HG03565 (cell line): ENCODE measurements around the gene PUS1.
"Not testable (repeated sequence)": the region's sequence is repeated elsewhere in the genome, so short reads cannot be mapped to it uniquely, and the experiment has no call there.

Source experiments
- ATAC-seq: cut with Tn5 transposase; IDR thresholded peaks from one replicate; pipeline ENCODE4 v1.9.1; 2021; ENCODE audit warnings: mild to moderate bottlenecking, moderate library complexity; ENCODE audit not compliant: unreplicated experiment

PUS1 gene

DNA sequence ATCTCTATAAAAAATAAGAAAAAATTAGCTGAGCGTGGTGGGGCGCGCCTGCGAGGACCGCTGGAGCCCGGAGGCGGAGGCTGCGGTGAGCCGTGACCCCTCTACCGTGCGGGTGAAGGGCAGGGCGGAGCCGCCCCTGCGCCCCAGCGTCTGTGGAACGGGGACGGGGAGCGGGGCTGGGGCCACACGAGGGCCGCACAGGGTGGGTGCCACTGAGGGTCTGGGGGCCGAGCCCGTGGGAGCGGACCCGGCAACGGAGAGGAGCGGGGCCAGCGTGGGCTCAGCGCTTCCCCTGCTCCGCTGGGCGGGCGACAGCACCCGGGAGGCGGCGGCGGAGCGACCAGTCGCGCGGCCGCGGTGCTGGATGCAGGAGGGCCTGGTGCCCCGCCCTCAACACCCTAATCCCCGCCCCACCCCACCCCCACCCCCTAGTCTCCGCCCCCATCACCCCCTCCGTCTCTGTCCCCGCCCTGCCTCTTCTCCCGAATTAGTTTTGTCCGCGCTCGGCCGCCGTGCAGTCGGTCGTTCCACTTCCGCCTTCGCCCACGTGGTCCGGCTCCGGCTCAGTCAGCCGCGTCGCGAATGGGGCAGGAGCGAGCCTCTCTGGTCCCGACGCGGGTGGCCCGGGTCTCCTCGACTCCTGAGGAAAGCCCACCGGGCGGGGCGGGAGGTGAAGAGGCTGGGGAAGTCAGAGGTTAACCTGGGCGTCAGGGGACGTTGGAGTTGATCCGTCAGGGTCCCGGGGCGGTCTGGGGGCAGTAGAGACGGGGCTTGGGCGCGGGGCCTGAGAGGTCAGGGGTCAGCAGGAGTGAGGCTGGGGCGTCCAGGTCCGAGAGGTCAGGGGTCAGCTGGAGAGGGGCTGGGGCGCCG, at the start of gene PUS1:
TSS of gene PUS1 (plus strand) at position 566 of the 870 bp plus-strand sequence. CDS start 447 bp downstream, outside the sequence.
- ATAC-seq = peak; percentile 55

DNA sequence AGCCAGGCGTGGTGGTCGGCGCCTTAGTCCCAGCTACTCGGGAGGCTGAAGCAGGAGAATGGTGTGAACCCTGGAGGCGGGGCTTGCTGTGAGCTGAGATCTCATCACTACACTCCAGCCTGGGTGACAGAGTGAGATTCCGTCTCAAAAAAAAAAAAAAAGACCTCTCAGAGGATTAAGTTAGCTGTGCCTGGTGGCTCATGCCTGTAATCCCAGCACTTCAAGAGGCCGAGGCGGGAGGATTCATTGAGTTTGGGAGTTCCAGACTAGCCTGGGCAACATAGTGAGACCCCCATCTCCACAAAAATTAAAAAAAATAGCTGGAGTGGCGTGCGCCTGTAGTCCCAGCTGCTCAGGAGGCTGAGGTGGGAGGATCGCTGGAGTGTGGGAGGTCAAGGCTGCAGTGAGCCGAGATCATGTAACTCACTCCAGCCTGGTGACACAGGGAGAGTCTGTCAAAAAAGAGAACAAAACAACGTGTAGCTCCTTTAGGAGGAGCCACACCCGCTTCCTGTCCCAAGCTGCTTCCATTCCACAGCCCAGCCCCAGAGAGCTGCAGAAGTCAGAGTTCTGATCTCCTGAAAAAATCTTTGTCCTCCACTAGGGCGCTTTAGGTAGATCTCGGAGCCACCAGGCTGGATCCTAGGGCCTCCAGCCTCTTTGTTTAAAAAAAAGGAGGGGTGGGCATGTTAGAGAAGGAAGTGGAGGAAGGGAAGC, 46.1 kb upstream of the PUS1 start:
- no peak for ATAC-seq

DNA sequence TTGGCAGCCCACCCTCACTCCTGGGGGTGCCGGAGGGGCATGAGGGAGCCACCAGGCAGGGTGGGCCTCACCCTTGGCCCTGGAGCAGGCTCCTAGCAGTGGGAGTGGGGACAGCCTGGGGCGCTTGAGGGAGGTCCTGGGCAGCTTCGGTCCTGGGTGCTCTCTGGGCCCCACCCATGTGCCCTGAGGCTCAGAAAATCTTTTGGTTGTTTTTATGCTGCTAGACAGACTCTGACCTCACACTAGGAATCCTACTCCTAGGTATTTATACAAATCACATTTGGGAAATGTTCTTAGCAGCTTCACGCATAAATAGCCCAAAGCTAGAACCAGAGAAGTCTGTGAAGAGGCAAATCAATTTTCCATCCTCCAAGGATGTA, 45.6 kb upstream of the PUS1 start:
- ATAC-seq = no peak

DNA sequence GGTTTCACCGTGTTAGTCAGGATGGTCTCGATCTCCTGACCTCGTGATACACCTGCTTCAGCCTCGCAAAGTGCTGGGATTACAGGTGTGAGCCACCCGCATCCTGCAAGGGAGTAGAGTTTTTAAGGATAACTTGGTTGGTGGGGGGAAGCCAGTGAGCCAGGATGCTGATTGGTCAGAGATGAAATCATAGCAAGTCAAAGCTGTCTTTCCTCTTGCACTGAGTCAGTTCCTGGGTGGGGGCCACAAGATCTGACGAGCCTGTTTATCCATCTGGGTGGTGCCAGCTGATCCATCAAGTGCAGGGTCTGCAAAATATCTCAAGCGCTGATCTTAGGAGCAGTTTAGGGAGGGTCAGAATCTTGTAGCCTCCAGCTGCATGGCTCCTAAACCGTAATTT, 44.0 kb upstream of the PUS1 start:
- ATAC-seq = not testable (repeated sequence)

DNA sequence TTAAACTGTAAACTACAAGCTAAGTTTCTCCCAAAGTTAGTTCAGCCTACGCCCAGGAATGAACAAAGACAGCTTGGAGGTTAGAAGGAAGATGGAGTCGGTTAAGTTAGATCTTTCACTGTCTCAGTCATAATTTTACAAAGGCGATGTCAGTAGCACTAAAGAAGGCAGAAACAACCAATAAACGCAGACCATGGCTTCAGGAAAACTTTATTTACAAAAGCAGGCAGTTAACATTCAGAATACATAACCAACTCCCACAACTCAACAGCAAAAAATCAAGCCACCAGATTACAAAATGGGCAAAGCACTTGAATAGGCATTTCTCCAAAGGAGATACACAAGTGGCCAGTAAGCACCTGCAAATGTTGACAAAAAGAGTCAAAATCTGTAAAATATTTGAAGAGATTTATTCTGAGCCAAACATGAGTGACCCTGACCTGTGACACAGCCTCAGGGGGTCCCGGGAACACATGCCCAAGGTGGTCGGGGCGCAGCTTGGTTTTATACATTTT, 43.5 kb upstream of the PUS1 start:
- no peak for ATAC-seq

DNA sequence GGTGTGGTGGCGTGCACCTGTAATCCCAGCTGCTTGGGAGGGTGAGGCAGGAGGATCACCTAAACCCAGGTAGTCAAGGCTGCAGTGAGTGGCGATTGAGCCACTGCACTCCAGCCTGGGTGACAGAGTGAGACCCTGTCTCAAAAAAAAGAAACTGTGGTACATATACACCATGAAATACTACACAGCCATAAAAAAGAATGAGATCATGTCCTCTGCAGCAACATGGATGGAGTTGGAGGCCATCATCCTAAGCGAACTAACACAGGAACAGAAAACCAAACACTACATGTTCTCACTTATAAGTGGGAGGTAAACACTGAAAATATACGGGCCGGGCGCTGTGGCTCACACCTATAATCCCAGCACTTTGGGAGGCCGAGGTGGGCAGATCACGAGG, 37.4 kb upstream of the PUS1 start:
- not testable (repeated sequence) for ATAC-seq

DNA sequence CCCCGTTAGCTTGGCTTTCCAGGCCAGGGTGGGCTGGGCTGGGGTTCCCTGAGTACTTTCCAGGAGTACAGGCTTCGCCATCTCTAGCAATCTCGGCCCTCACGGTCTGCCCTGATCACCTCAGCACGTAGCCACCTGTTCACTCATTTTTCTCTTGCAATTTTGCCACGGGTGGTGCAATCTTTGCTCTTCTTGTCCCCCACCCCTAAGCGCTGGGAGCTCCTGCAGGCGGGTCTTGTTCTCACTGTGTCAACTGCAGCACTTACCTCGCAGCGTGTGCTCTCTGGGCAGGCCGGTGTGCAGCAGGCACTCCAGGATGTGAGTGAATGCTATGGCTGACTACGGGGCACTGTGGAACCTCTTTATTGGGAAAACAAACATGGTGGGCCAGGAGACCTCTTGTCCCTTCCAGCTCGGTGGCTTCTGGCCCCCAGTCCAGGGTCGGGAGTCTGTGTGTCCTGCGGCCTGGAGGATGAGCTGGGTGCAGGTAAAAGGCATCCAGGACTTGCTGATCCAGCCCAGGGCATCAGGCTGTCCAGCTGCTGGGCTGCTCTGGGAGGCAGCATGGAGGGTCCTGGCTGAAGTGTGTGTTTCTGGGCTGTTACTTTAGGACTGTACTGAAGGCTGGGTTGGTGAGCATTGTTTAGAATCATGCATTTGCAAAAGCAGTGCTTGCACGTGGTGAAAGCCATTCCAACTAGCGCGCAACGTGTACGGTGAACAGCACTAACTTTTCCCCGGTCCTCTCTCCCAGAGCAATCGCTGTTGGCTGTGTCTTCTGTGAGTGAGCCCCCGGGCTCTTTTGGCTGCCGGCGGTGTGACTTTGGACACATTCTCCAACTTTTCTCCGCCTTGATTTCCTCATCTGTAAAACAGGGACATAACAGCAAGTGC, 36.1 kb upstream of the PUS1 start:
- ATAC-seq = no peak

DNA sequence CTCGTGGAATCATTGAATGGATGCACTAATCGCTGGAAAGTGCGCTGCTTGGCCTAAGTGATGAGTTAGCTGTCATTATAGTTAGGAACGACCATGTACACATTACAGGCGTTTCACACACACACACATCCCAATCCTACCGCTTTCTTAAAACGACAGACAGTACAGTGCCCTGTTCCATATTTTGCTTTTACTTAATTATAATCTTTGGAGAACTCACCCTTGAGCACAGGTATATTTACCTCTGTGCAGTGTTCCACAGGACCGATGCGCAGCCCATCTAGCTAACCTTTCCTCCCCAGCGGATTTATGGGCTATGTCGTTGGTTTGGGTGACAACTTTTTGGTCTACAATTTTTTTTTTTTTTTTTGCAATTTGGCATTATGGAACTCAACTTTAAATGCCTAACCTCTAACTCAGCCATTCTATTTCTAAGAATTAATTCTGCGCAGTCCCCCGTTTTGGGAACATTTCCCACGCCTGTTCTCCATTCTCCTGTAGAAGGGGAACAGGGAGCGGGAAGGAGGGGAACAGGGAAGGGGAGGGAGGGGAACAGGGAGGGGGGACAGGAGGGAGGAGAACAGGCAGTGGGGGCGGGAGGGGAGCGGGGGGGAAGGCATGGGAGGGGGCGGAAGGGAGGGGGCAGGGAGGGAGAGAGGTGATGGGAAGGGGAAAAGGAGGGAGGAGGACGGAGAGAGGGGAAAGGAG, 35.3 kb upstream of the PUS1 start:
- ATAC-seq = no peak

DNA sequence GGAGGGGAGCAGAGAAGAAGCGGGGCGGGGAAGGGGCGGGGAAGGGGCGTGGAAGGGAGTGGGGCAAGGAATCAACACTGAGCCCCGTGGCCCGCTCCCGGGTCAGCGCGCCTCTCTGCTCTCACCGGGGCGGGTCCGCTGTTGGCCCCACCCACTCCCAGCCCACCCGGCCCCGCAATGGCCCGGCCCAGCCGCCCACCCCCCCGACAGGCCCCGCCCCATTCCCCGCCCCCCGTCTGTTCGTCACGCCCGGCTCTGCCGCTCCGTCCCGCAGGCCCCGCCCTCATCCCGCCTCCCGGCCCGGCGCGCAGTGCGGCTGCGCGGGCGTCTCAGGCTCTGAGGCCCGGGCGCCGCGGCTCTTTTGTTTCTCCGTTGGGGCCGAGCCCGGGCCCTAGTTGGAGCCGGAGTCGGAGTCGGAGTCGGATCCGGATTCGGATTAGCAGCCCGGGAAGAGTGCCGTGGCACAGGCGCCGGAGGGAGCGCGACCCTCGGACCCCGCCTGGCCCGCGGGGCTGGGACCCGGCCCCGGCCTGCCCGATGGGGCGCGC, 34.7 kb upstream of the PUS1 start, which contains the start of gene ULK1:
TSS of gene ULK1 (plus strand) at position 310 of the 548 bp plus-strand sequence. CDS start 380 bp downstream, outside the sequence.
- peak; percentile 75 for ATAC-seq

DNA sequence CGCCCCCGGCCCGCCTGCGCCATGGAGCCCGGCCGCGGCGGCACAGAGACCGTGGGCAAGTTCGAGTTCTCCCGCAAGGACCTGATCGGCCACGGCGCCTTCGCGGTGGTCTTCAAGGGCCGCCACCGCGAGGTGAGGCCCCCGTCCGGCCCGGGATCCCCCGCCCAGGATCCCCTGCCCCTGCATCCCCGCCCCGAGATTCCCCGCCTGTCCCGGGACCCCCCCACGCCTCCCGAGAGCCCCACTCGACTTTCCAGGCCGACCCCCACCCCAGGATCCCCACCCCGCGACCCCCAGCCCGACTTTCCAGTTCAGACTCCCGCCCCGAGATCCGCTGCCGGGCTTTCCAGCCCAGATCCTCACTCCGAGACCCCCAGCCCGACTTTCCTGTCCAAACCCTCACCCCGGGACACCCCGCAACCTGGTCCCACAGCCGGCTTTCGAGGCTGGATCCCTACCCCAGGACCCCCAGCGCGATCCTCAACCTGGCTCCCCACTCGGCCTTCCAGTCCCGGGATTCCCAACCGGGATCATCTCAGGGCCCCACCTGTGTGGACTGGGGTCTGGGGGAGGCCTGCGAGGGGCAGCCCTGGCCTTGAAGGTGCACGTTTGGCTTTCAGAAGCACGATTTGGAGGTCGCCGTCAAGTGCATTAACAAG, 34.0 kb upstream of the PUS1 start:
- no peak for ATAC-seq

DNA sequence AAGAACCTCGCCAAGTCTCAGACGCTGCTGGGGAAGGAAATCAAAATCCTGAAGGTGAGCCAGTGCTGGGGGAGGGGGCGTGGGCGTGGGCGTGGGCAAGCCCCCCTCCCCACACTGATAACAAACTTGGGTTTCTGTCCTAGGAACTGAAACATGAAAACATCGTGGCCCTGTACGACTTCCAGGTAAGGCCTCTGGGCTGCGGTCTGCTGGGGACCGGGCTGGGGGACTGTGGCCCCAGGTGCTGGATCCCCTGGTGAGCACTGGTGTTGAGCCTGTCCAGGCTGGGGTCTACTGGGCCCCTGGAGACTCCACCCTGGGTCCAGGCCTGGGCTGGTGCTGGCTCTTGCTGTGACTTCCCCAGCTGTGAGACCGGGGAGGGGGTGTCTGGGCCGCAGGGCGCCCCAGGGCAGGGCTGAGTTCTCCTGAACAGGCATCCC, 33.4 kb upstream of the PUS1 start:
- no peak for ATAC-seq

DNA sequence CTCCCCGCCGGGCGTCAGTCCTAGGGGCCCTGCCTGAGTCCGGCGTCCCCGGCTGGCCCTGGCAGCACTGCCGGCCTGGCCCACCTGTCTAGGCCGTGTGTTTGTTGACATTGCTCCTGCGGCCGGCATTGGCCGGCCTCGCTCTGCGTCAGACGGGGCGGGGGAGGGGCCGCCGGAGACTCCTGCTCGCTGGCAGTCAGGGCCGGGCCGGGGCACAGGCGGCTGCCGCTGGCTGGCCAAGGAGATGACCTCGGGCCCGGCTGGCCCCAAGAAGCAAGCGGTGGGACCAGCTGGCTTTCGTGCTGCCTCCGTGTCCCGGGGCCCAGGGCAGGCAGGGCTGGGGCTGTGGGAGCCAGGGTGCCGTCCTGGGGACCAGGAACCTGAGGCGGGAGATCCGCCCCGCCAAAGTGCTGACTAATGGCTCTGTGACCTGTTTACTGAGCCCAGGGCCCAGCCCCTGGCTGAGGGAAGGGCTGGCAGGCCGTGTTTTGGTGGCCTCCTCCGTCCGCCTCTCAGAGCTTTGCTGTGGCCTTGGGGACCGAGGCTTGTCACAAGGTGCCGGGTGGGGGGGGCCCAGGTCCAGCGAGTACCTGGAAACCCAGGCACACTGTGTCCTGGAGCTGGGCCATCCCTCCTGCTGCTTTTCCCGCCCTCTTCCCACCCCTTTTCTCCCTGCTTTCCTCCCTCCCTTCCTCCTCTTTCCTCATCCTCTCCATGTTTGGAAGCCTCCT, 32.8 kb upstream of the PUS1 start:
- ATAC-seq = peak; percentile 41

DNA sequence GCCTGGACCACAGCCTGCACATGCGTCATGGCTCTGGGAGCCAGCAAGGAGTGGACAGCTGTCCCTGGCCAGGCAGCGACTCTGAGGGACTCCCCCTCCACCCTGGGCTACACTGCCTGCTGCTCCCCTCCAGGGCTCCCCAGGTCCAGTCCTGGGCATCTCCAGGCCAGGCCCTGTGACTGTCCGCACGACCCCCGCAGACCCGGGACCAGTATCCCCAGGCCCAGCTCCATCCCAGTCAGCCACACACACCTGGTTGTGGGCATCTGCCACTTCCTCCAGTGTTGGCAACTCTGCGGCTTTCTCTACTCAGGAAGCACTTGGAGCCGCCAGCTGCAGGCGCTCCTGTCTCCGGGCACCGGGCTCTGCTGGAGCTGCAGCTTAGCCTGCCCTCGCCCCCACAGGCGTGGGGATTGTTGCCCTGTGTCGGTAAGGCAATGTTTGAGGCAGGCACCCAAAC, 32.2 kb upstream of the PUS1 start:
- ATAC-seq = no peak

DNA sequence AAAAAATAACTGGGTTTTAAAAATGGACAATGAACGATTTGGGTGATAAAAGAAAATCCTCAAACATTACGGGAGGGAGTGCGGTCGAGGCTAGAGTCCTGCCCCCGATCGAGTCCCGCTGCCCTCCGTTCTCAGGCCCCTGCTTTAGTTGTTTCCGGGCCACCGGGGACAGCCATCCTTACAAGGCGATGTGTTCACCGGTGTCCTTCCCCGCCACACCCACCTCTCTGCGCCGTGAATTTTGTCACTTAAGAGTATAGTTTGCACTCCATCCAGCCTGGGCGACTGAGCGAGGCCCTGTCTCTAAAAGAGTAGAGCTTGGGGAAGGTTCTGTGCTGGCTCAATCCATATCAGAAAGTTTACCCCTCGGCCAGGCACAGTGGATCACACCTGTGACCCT, 31.8 kb upstream of the PUS1 start:
- no peak for ATAC-seq

DNA sequence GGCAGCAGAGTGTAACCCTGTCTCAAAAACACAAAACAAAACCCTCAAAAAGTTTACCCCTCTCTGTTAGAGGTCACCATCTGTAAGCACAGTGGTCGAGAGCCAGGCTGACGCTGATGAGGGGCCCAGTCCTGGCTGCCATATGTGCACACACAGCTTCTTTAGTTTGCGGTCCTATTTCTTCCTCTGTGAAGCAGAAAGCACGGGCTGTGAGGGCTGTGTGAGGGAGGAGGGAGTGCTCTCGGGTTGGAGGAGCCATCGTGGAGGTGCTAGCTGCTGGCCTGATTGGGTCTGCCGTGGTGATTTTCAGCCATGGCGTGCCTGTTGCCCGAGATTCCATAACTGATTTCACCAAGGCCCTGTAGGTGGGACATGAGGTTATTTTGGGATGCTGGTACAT, 31.2 kb upstream of the PUS1 start:
- ATAC-seq = no peak

DNA sequence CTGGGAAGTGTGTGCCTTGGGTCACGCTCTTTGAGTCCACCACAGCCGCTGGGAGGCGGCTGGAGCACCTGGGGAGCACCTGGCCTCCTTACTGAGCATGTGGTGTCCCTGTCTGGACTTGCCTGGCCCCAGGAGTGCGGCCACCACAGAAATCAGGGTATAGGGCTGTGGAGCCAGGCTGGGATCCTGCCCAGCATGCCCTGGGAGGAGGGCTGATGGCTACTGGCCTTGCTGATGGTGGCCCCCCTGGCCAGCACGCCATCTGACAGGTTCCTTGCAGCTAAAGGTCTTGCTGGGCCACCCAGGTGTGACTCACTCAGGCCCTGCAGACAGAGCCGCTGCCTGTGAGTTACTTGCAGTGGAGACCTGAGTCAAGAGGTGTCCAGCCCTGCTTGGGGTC, 28.7 kb upstream of the PUS1 start:
- no peak for ATAC-seq

DNA sequence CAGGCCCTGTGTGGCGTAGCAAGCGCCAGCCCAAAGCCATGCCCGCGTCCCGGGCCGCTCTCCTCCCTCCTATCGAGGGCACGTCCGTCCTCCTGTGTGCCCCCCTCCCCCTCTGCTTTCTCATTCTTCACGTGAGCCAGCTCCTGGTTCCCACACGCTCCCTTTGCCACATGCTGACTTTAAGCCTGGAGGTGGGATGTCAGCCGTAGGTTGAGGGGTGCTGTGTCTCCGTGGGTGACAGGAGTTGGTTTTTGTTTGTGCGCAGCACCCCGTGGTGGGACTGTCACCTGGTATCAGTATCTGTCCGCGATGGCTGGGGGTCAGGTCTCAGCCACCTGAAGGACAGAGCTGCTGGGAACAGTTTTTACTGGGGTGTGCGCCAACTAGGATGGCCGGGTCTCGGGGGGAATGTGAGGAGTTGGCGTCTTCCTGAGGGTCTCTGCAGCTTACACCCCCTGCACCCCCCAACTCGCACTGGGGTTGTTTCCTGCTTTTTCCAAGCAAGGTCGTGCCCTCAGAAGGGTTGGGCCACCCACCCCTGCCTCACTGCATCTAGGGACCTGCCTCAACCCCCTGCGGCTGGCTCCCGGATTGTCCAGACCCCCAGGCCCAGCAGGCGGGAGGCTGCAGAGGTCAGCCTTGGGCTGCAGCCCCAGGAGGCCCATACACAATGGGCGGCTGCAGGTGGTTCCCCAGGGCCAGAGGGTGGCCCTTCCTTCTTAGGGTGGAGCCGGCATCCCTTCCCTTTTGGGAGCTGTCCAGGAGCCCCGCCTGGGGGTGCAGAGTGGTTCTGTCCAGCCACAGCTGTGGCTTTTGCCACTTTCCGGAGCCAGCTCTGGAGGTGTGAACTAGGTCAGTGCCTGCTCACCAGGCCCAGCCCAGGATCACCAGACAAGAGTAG, 27.4 kb upstream of the PUS1 start:
- ATAC-seq = no peak
